IMR-90 (cell line): ENCODE data around the gene GIMAP5. TPM values are rescaled to one million over a fixed set of nuclear protein-coding genes. Genes with fewer than 3 reads are reported as not detected.
"Not testable (repeated sequence)": the region's sequence is repeated elsewhere in the genome, so short reads cannot be mapped to it uniquely, and the experiment has no call there.

Experiments
- ATAC-seq: fragments of 200-7000 bp; cut with Tn5 transposase; 2 replicates; pipeline ENCODE4 v1.9.1; 2020; ENCODE audit warnings: low read depth, mild to moderate bottlenecking, moderate library complexity
- BruUV-seq: library from RNA; stranded (reverse); fragments of 400-500 nt; replicated peaks from 2 replicates; lab custom pipeline; 2021; lab: Mats Ljungman, UMichigan
- CTCF ChIA-PET: fragments of 300-600 bp; formaldehyde crosslinking; extraction: SDS; loops from one replicate; lab custom pipeline; 2021; ENCODE audit warnings: antibody characterized with exemption; lab: Yijun Ruan, JAX
- POLR2A ChIA-PET: fragments of 300-600 bp; sonication (Branson Sonifier 250); formaldehyde crosslinking; loops from one replicate; lab custom pipeline; 2022; ENCODE audit warnings: antibody characterized with exemption; ENCODE audit not compliant: unreplicated experiment; lab: Charles Lee
- DNase-seq: peaks from one replicate; pipeline ENCODE4 v3.0.0; 2013
- H2AFZ ChIP-seq: replicated peaks from 2 replicates; pipeline ENCODE3; 2013; ENCODE audit warnings: low read length, mild to moderate bottlenecking; ENCODE audit not compliant: poor library complexity
- H2AK5ac ChIP-seq: 2 replicates; pipeline ENCODE4 v1.6.1; 2013; ENCODE audit warnings: low read depth, low read length, inconsistent platforms
- H2AK9ac ChIP-seq: replicated peaks from 2 replicates; pipeline ENCODE3; 2013; ENCODE audit warnings: mild to moderate bottlenecking, low read depth, low read length, moderate library complexity; ENCODE audit not compliant: poor library complexity
- H2BK120ac ChIP-seq: 2 replicates; pipeline ENCODE4 v1.6.1; 2013; ENCODE audit warnings: low read depth, low read length, inconsistent platforms
- H2BK15ac ChIP-seq: 3 replicates; pipeline ENCODE4 v1.6.1; 2013; ENCODE audit warnings: low read depth, low read length, inconsistent platforms
- H2BK20ac ChIP-seq: 2 replicates; pipeline ENCODE4 v1.6.1; 2013; ENCODE audit warnings: low read depth, mild to moderate bottlenecking, inconsistent platforms, low read length, moderate library complexity
- H2BK5ac ChIP-seq: 2 replicates; pipeline ENCODE4 v1.6.1; 2013; ENCODE audit warnings: mild to moderate bottlenecking, low read depth, low read length, inconsistent platforms; ENCODE audit not compliant: poor library complexity, severe bottlenecking
- H3K14ac ChIP-seq: replicated peaks from 2 replicates; pipeline ENCODE4 v1.6.1; 2013; ENCODE audit warnings: low read depth, low read length, inconsistent platforms
- H3K18ac ChIP-seq: 2 replicates; pipeline ENCODE4 v1.6.1; 2013; ENCODE audit warnings: low read depth, low read length, control low read depth
- H3K23ac ChIP-seq: 2 replicates; pipeline ENCODE4 v1.6.1; 2013; ENCODE audit warnings: low read depth, low read length, inconsistent platforms
- H3K27ac ChIP-seq: 2 replicates; pipeline ENCODE4 v1.5.1; 2013; ENCODE audit warnings: mild to moderate bottlenecking, control low read depth, low read length; ENCODE audit not compliant: insufficient read depth
- H3K27me3 ChIP-seq: 2 replicates; pipeline ENCODE4 v1.6.1; 2013; ENCODE audit warnings: low read length; ENCODE audit not compliant: control insufficient read depth, insufficient read depth
- H3K36me3 ChIP-seq: 2 replicates; pipeline ENCODE4 v1.6.1; 2013; ENCODE audit warnings: low read length, mixed read lengths; ENCODE audit not compliant: control insufficient read depth, insufficient read depth
- H3K4ac ChIP-seq: 2 replicates; pipeline ENCODE4 v1.6.1; 2013; ENCODE audit warnings: low read depth, low read length, inconsistent platforms
- H3K4me1 ChIP-seq: 2 replicates; pipeline ENCODE4 v1.6.1; 2013; ENCODE audit warnings: low read length, mixed read lengths; ENCODE audit not compliant: control insufficient read depth, insufficient read depth
- H3K4me2 ChIP-seq: 2 replicates; pipeline ENCODE4 v1.6.1; 2013; ENCODE audit warnings: low read depth, mild to moderate bottlenecking, control low read depth, low read length, moderate library complexity
- H3K4me3 ChIP-seq: 2 replicates; pipeline ENCODE4 v1.5.1; 2013; ENCODE audit warnings: low read depth, mild to moderate bottlenecking, control low read depth, low read length, moderate library complexity; ENCODE audit not compliant: insufficient read depth
- H3K56ac ChIP-seq: 2 replicates; pipeline ENCODE4 v1.6.1; 2013; ENCODE audit warnings: low read length, inconsistent platforms; ENCODE audit not compliant: insufficient read depth; ENCODE audit errors: extremely low read depth
- H3K79me1 ChIP-seq, 2 experiments: 2 replicates each; pipeline ENCODE4 v1.6.1; 2013; ENCODE audit warnings: low read length in 2 of 2, inconsistent platforms in 1 of 2, low read depth in 1 of 2
- H3K9ac ChIP-seq: 2 replicates; pipeline ENCODE4 v1.6.1; 2013; ENCODE audit warnings: low read depth, low read length, control low read depth
- H3K9me1 ChIP-seq: 2 replicates; pipeline ENCODE4 v1.6.1; 2013; ENCODE audit warnings: low read length, inconsistent platforms; ENCODE audit not compliant: insufficient read depth
- H3K9me3 ChIP-seq: 2 replicates; pipeline ENCODE4 v1.6.1; 2013; ENCODE audit warnings: low read length; ENCODE audit not compliant: control insufficient read depth, insufficient read depth
- H4K20me1 ChIP-seq: 2 replicates; pipeline ENCODE4 v1.6.1; 2013; ENCODE audit warnings: low read length, inconsistent platforms; ENCODE audit not compliant: insufficient read depth
- H4K5ac ChIP-seq: 2 replicates; pipeline ENCODE4 v1.6.1; 2013; ENCODE audit warnings: mild to moderate bottlenecking, low read depth, low read length, control low read depth
- H4K8ac ChIP-seq, 2 experiments: 2 replicates each; pipeline ENCODE4 v1.6.1; 2013; ENCODE audit warnings: low read depth in 2 of 2, low read length in 2 of 2, control low read depth in 1 of 2, inconsistent platforms in 1 of 2
- H4K91ac ChIP-seq: 2 replicates; pipeline ENCODE4 v1.6.1; 2013; ENCODE audit warnings: low read depth, low read length, inconsistent platforms; ENCODE audit not compliant: insufficient read depth
- WGBS, 2 experiments: methylation state at CpG; one replicate each; pipeline versions ENCODE4 v1.1.5 to v1.1.7; 2013; ENCODE audit warnings: missing lambda C conversion rate in 2 of 2; ENCODE audit not compliant: insufficient read length in 1 of 2; ENCODE audit errors: extremely low coverage in 2 of 2; 5-methylcytosine and 5-hydroxymethylcytosine counted together
- dilution Hi-C: fragments of 300-500 bp; cut with HindIII; formaldehyde crosslinking; loops from one replicate; pipeline ENCODE4 v1.14.3; 2018; ENCODE audit warnings: low sequenced_read_pairs; ENCODE audit not compliant: unreplicated experiment
- in situ Hi-C: fragments of 300-500 bp; cut with MboI; formaldehyde crosslinking; loops from 3 replicates; pipeline ENCODE4 v1.14.3; 2019; ENCODE audit warnings: low sequenced_read_pairs, inconsistent platforms, mixed read lengths
- intact Hi-C: fragments of 100-400 bp; cut with micrococcal nuclease; formaldehyde crosslinking; loops from 2 replicates; pipeline ENCODE4 v1.10.0; 2022
- polyA plus RNA-seq, 3 experiments: library from polyadenylated mRNA; depleted of rRNA; stranded (reverse); fragments of >200 nt; gene quantifications; 2 replicates each; pipeline ENCODE4 v1.2.3, GENCODE V29; 2012; ENCODE audit warnings: low replicate concordance in 1 of 3
- total RNA-seq: library from RNA; depleted of rRNA; stranded (reverse); fragments of >200 nt; gene quantifications from 2 replicates; pipeline ENCODE4 v1.2.3, GENCODE V29; 2012

The GIMAP5 gene
- total and polyA plus RNA-seq, 2 of the 4 experiments (the other 2 are of a cell fraction): not detected

DNA sequence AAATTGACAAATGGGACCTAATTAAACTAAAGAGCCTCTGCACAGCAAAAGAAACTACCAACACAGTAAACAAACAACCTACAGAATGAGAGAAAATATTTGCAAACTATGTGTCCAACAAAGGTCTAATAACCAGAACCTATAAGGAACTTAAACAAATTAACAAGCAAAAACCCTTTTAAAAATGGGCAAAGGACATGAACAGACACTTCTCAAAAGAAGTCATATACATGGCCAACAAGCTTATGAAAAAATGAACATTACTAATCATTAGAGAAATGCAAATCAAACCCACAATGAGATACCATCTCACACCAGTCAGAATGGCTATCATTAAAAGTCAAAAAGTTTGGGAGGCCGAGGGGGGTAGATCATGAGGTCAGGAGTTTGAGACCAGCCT is 36.9 kb downstream of the GIMAP5 start:
- no CpG with 5 or more reads among the region's 1 CpG for WGBS, 2 experiments

More for the DNA sequence above, 36.9 kb downstream of the GIMAP5 start:
- H4K91ac ChIP-seq, H3K4ac ChIP-seq, H3K79me1 ChIP-seq, H2BK15ac ChIP-seq, H3K14ac ChIP-seq, intact Hi-C loops, H3K4me3 ChIP-seq, H3K56ac ChIP-seq, H3K9ac ChIP-seq, H3K9me3 ChIP-seq, DNase-seq, H2AFZ ChIP-seq, H3K36me3 ChIP-seq, BruUV-seq, H4K20me1 ChIP-seq, CTCF ChIA-PET, H2BK20ac ChIP-seq, H4K5ac ChIP-seq, ATAC-seq, H2BK120ac ChIP-seq, H3K9me1 ChIP-seq, H2BK5ac ChIP-seq, H2AK5ac ChIP-seq, H3K4me2 ChIP-seq, H3K27me3 ChIP-seq, H2AK9ac ChIP-seq, H3K23ac ChIP-seq, H3K4me1 ChIP-seq, H3K18ac ChIP-seq, H4K8ac ChIP-seq, in situ Hi-C loops, dilution Hi-C loops, H3K27ac ChIP-seq, POLR2A ChIA-PET: not testable (repeated sequence)
